Choroid plexus epithelial cell (primary cell): ENCODE measurements around the gene ADCK1.
"Not testable (repeated sequence)": the region's sequence is repeated elsewhere in the genome, so short reads cannot be mapped to it uniquely, and the experiment has no call there.

Experiments
- DNase-seq: peaks from one replicate; pipeline ENCODE4 v3.0.0-alpha.2; 2010; ENCODE audit warnings: low read depth
- H3K4me3 ChIP-seq: 2 replicates; pipeline ENCODE4 v1.5.1; 2011; ENCODE audit warnings: low read depth, mild to moderate bottlenecking, control low read depth, low read length, moderate library complexity
- TF ChIP-seq, protein P1 (sequence below): conservative IDR thresholded peaks from 2 replicates; pipeline ENCODE4 v1.5.1; 2011; ENCODE audit warnings: low read depth, mild to moderate bottlenecking, control low read depth, inconsistent platforms, low read length, moderate library complexity

ADCK1 gene

DNA sequence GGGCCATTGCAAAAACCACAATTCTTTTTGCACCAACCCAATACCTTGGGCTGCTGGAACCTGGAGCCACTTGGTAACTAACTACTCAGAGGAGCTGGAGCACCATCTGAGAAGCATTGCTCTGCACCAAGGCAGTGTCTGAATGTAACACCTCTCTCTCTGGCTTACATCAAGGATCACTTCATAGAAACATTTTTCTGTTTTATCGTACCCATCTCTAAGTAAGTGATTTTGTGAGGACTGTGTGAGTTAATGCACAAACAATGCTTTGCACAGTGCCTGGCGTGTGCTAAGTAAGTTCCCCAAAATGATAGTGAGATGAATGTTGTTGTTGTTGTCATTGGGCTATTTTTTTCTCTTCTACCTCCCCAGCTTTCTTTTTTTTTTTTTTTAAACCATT is 111.4 kb downstream of the ADCK1 start:
- no peak for DNase-seq
- TF ChIP-seq, protein P1, sequence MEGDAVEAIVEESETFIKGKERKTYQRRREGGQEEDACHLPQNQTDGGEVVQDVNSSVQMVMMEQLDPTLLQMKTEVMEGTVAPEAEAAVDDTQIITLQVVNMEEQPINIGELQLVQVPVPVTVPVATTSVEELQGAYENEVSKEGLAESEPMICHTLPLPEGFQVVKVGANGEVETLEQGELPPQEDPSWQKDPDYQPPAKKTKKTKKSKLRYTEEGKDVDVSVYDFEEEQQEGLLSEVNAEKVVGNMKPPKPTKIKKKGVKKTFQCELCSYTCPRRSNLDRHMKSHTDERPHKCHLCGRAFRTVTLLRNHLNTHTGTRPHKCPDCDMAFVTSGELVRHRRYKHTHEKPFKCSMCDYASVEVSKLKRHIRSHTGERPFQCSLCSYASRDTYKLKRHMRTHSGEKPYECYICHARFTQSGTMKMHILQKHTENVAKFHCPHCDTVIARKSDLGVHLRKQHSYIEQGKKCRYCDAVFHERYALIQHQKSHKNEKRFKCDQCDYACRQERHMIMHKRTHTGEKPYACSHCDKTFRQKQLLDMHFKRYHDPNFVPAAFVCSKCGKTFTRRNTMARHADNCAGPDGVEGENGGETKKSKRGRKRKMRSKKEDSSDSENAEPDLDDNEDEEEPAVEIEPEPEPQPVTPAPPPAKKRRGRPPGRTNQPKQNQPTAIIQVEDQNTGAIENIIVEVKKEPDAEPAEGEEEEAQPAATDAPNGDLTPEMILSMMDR = no peak
- no peak overlapping the region for H3K4me3 ChIP-seq

DNA sequence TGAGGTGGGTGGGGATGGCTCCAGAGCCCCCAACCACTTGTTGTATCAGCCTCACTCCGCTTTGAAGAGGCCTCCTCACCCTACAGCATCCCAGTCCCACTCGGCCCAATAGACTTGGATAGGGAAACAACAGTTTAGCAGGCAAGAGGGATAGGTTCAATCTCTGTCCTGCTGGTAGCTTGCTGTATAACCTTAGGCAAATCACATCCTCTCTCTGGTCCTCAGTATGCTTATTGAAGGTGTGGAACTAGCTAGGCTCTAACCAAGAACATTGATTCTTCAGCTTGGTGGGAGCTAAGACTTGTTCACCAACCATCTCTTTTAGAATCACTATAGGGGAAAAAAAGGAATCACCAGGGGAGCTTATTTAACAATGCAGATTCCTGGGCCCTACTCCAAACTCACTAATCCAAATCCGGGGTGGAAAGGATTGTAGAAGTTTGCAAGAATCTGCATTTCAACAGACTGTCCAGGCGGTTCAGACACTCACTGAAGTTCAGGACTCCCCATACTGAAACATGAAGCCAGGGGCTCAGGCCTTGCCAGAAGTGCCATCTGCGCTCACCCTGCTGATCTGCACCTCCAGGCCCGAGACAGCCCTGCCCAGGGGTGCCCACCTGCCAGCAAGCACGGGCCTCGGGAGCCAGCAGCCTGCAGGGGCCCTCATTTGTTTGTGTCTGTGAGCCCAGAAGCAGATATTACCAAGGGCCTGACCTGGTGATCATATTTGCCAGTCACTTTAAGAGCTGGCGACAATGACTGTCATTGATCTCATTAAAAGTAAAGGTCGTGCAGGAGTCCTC is 113.0 kb downstream of the ADCK1 start:
- no peak for DNase-seq
- TF ChIP-seq, protein P1 = no peak
- H3K4me3 ChIP-seq = no peak overlapping the region

DNA sequence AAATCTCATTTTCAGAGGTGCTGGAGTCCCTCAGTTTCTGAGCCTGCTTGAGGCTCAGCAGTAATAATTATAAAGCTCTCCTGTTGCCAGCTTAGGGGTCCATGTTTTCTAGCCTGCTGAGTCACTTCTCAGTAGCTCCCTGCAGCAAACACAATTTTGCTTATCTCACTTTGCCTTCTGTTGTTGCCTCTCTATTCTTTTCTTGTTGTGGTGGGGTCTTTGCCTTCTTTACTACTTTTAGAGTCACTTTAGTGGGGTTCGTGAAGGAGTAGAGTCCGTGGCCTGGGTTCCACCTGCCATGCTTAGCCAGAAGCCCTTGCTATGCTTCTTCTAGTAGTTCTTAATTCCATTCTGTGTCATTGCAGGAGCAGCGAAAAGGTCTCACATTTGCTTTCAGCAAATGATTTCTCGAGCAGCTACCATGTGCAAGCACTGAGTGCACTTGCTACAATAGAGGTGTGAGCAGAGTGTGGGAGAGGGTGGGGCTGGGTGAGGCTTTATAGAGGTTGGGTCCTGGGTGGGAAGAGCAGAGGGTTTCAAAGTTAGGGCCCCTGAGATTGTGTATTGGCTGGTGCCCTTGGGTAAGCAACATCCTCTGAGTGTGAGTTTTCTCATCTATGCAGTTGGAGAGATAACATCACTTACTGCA is 114.3 kb downstream of the ADCK1 start:
- TF ChIP-seq, protein P1 = no peak
- no peak overlapping the region for H3K4me3 ChIP-seq
- no peak for DNase-seq

DNA sequence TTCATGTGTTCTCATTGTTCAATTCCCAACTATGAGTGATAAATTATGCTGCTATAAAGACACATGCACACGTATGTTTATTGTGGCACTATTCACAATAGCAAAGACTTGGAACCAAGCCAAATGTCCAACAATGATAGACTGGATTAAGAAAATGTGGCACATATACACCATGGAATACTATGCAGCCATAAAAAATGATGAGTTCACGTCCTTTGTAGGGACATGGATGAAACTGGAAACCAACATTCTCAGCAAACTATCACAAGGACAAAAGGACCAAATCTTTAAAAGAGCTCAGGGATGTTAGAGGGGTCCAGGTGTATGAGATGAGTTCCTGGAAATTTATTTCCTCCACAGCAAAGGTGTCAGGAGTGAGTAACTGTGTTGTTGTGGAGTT is 115.5 kb downstream of the ADCK1 start:
- not testable (repeated sequence) for DNase-seq, H3K4me3 ChIP-seq

DNA sequence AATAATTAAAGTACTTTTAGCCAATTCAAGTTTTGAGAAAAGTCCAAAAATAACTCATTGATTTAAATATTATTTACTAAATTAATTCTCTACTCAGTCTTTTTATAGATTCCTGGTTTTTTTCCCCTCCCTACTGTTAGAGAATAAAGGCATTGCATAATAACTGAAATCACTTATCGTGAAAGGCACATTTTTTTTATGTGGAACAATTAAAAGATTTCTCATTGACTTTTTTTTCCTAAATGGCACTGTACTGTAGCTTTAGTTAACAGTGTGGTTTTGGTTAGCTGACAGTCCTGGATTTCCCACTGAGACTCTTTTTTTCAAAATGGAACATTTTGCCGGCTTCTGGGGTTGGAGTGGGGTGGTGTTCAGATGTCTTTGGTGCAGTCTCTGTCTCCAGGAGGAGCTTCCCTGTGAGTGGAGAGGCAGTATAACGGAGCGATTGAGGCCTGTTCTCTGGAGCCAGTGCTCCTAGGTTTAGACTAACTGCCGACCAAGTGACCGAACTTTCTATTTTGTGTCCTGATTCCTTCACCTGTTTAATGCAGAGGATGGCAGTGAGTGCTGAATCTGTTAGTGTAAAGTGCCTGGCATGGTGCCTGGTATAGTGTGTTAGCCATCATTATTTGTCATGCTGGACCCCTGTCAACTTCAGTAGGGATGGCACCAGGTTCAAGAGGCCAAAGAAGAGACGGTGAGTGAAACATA is 117.7 kb downstream of the ADCK1 start:
- no peak for DNase-seq
- H3K4me3 ChIP-seq = no peak overlapping the region
- TF ChIP-seq, protein P1 = no peak

DNA sequence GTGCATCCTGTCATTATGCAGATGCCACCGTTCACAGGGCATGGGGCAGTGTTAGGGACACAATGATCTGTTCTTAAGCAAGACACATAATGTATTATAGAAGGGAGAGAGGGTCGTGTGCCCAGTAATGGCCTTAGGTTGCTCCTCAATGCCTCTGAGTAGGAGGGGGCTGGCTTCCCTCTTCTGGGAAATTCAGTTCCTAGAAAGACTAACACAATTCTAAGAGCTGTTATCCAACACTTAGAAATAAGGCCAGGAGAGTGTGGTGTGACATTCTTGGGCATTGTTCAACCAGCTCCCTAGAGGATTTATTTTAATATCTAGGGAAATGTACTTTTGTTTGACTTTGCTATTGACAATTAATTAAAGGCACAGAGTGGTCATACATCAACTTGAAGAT is 118.5 kb downstream of the ADCK1 start:
- TF ChIP-seq, protein P1 = no peak
- no peak for DNase-seq
- no peak overlapping the region for H3K4me3 ChIP-seq

DNA sequence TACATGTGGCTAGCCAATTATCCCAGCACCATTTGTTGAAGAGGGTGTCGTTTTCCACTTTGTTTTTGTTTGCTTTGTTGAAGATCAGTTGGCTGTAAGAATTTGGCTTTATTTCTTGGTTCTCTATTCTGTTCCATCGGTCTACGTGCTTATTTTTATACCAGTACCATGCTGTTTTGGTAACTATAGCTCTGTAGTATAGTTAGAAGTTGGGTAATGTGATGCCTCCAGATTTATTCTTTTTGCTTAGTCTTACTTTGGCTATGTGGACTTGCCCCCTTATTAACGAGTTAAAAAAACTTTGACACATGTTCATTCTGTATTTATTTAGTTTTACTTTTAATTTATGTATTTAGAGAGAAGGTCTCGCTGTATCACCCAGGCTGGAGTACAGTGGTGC is 120.4 kb downstream of the ADCK1 start:
- H3K4me3 ChIP-seq = no peak overlapping the region
- no peak for DNase-seq
- TF ChIP-seq, protein P1 = no peak
